Measurements from ENCODE around the gene C14orf132. TPM values are rescaled to one million over a fixed set of nuclear protein-coding genes. Genes with fewer than 3 reads are reported as not detected.

C14orf132 gene
- total RNA-seq (10 to 100 TPM in 4 of 5 donors, 1 to 10 TPM in 1; 7.5 to 22.8 (median 17.5) TPM), polyA plus RNA-seq (10 to 100 TPM in 1 of 3 donors, 1 to 10 TPM in 2; 4.6 to 10.0 (median 6.5) TPM)
- long read RNA-seq, donor 1, full-length matches to known transcripts, result 2 of 2 reads
- long read RNA-seq, donor 1, partial matches to known transcripts, result 0 of 2 reads
- long read RNA-seq, donor 1, other reads (novel, unspliced or antisense), result 0 of 2 reads
- long read RNA-seq, donor 2, full-length matches to known transcripts, result 2 of 2 reads
- long read RNA-seq, donor 2, partial matches to known transcripts, result 0 of 2 reads
- long read RNA-seq, donor 2, other reads (novel, unspliced or antisense), result 0 of 2 reads
- long read RNA-seq, donor 3, full-length matches to known transcripts, result 3 of 3 reads
- long read RNA-seq, donor 3, partial matches to known transcripts, result 0 of 3 reads
- long read RNA-seq, donor 3, other reads (novel, unspliced or antisense), result 0 of 3 reads
- long read RNA-seq, donor 4, full-length matches to known transcripts, result 1 of 1 reads
- long read RNA-seq, donor 4, partial matches to known transcripts, result 0 of 1 reads
- long read RNA-seq, donor 4, other reads (novel, unspliced or antisense), result 0 of 1 reads
- long read RNA-seq, donor 5, full-length matches to known transcripts, result 1 of 1 reads
- long read RNA-seq, donor 5, partial matches to known transcripts, result 0 of 1 reads
- long read RNA-seq, donor 5, other reads (novel, unspliced or antisense), result 0 of 1 reads
- long read RNA-seq, donor 6, full-length matches to known transcripts, result 6 of 6 reads
- long read RNA-seq, donor 6, partial matches to known transcripts, result 0 of 6 reads
- long read RNA-seq, donor 6, other reads (novel, unspliced or antisense), result 0 of 6 reads
- long read RNA-seq, donor 7, full-length matches to known transcripts, result 3 of 3 reads
- long read RNA-seq, donor 7, partial matches to known transcripts, result 0 of 3 reads
- long read RNA-seq, donor 7, other reads (novel, unspliced or antisense), result 0 of 3 reads
- long read RNA-seq, donor 8, full-length matches to known transcripts, result 2 of 14 reads
- long read RNA-seq, donor 8, partial matches to known transcripts, result 12 of 14 reads
- long read RNA-seq, donor 8, other reads (novel, unspliced or antisense), result 0 of 14 reads
- long read RNA-seq, donor 9, full-length matches to known transcripts, result 3 of 3 reads
- long read RNA-seq, donor 9, partial matches to known transcripts, result 0 of 3 reads
- long read RNA-seq, donor 9, other reads (novel, unspliced or antisense), result 0 of 3 reads
- long read RNA-seq, donor 10, full-length matches to known transcripts, result 1 of 1 reads
- long read RNA-seq, donor 10, partial matches to known transcripts, result 0 of 1 reads
- long read RNA-seq, donor 10, other reads (novel, unspliced or antisense), result 0 of 1 reads

GRCh38 chr14:96038920-96039632 is at the start of gene C14orf132:
TSS of gene C14orf132 (plus strand) at chr14:96039362. CDS start at chr14:96039501, 139 bp downstream.
- WGBS, 5 donors, result 0 to 1% (median 1%) methylated on average over 31 to 72 of the region's 72 CpGs
- Histone ChIP-seq H3K27me3 (peaks cover 0 to 56% (median 20%) of the 10 kb centered on the region in 3 donors), H3K4me1 (peaks cover 25 to 57% (median 35%) of the 10 kb centered on the region in 4 donors), H3K27ac (peak within 1 kb of the TSS; percentile 29 to 96 (median 82)), H3K36me3 (peaks cover 0 to 8% (median 0%) of the 10 kb centered on the region in 4 donors), H3K4me3 (peak within 1 kb of the TSS; percentile 64 to 87 (median 76)), H3K9me3 (no peaks in the 10 kb centered on the region)
- TF ChIP-seq POLR2AphosphoS5 (IDR thresholded peaks at IDR 0.05), result peak; percentile 44 to 83 (median 70)
- no peak for TF ChIP-seq EP300 (IDR thresholded peaks at IDR 0.05)
- intact Hi-C loops (cut with DNase I; ENCODE audit: low total_unique reads), result no loop called here
- peak; percentile 58 to 77 for DNase-seq

GRCh38 chr14:95993768-95994592 is 45.2 kb upstream of the C14orf132 start:
- H3K36me3 ChIP-seq, result no peaks in the 10 kb centered on the region
- WGBS, 5 donors, result 47 to 55% (median 48%) methylated on average over 5 of the region's 5 CpGs
- DNase-seq, result peak in 1 of 2 donors; percentile 75
- H3K27ac ChIP-seq, result no peak overlapping the region
- H3K27me3 ChIP-seq, result peaks cover 0 to 31% (median 7%) of the 10 kb centered on the region in 3 donors
- H3K4me1 ChIP-seq, result no peaks in the 10 kb centered on the region
- TF ChIP-seq EP300 (IDR thresholded peaks at IDR 0.05) (no peak), CTCF (IDR thresholded peaks at IDR 0.05) (peak in 5 of 7 experiments; percentile 68 to 81 (median 73))
- H3K9me3 ChIP-seq, result peaks cover 3 to 24% (median 19%) of the 10 kb centered on the region in 4 donors
- intact Hi-C loops (cut with DNase I; ENCODE audit: low total_unique reads), result no loop called here
- H3K4me3 ChIP-seq, result no peak overlapping the region

- intact Hi-C loops (cut with DNase I; ENCODE audit: low total_unique reads), result no loop called here
- no peaks in the 10 kb centered on the region for H3K4me1 ChIP-seq
- 18 to 25% (median 19%) methylated on average over 3 of the region's 3 CpGs for WGBS, 5 donors
Observed at GRCh38 chr14:95994593-95994928, 44.6 kb upstream of the C14orf132 start.

More at GRCh38 chr14:95994593-95994928, 44.6 kb upstream of the C14orf132 start:
- Histone ChIP-seq H3K9me3 (peaks cover 3 to 24% (median 19%) of the 10 kb centered on the region in 4 donors), H3K36me3 (no peaks in the 10 kb centered on the region), H3K27me3 (peaks cover 0 to 33% (median 7%) of the 10 kb centered on the region in 3 donors), H3K4me3 (no peak overlapping the region), H3K27ac (no peak overlapping the region)
- TF ChIP-seq POLR2AphosphoS5 (IDR thresholded peaks at IDR 0.05), result no peak
- no peak for TF ChIP-seq CTCF (IDR thresholded peaks at IDR 0.05)
- TF ChIP-seq POLR2A (IDR thresholded peaks at IDR 0.05), result no peak
- no peak for TF ChIP-seq EP300 (IDR thresholded peaks at IDR 0.05)
- no peak for DNase-seq
